WTC11 (cell line): Measurements from ENCODE around the gene ELMO1.

ENCODE experiments used
- CREB1 ChIP-seq: sonication (generic); formaldehyde crosslinking; IDR thresholded peaks from 2 replicates; pipeline ENCODE4 v1.8.0; 2023; ENCODE audit warnings: mild to moderate bottlenecking, missing genetic modification reagents
- IRF2 ChIP-seq: sonication (generic); formaldehyde crosslinking; IDR thresholded peaks from 2 replicates; pipeline ENCODE4 v1.8.0; 2022; ENCODE audit warnings: low read depth, missing genetic modification reagents, borderline replicate concordance
- SMAD3 ChIP-seq: sonication (generic); formaldehyde crosslinking; IDR thresholded peaks from 2 replicates; pipeline ENCODE4 v1.8.0; 2022; ENCODE audit warnings: missing genetic modification reagents, mild to moderate bottlenecking, borderline replicate concordance
- TF ChIP-seq, protein P1 (sequence below): sonication (generic); formaldehyde crosslinking; IDR thresholded peaks from 2 replicates; pipeline ENCODE4 v1.8.0; 2023; ENCODE audit warnings: mild to moderate bottlenecking, missing genetic modification reagents
- TF ChIP-seq, protein P2 (sequence below): fragments of 200-600 bp; IDR thresholded peaks from 2 replicates; pipeline ENCODE4 v1.8.0; 2022; ENCODE audit warnings: antibody characterized with exemption
- TF ChIP-seq, protein P3 (sequence below): sonication (generic); formaldehyde crosslinking; IDR thresholded peaks from 2 replicates; pipeline ENCODE4 v1.8.1; 2022; ENCODE audit warnings: low read depth, missing genetic modification reagents, borderline replicate concordance

DNA sequence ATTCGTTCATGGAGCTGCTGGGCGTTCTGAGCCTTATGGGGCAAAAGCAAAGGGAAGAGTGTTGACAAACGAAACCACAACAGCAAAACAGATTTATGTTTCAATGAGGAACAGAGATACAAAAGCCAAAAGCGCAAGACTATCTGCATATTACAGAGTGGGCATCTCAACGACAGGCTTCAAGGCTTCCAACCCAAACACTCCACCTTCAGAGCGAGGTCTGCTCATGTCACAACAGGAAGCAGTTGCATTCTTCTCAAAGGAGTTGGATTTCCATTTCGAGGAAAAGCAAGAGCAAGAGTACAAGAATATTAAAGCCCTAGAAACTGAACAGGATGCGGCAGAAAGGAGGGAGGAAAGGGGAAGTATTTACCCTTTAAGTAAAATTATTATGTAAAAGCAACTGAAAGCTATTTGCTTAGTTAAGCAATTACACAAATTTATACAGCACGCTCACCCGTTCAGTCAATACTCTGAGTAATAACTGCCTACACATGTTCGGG is 189.3 kb downstream of the ELMO1 start:
- TF ChIP-seq, protein P1, sequence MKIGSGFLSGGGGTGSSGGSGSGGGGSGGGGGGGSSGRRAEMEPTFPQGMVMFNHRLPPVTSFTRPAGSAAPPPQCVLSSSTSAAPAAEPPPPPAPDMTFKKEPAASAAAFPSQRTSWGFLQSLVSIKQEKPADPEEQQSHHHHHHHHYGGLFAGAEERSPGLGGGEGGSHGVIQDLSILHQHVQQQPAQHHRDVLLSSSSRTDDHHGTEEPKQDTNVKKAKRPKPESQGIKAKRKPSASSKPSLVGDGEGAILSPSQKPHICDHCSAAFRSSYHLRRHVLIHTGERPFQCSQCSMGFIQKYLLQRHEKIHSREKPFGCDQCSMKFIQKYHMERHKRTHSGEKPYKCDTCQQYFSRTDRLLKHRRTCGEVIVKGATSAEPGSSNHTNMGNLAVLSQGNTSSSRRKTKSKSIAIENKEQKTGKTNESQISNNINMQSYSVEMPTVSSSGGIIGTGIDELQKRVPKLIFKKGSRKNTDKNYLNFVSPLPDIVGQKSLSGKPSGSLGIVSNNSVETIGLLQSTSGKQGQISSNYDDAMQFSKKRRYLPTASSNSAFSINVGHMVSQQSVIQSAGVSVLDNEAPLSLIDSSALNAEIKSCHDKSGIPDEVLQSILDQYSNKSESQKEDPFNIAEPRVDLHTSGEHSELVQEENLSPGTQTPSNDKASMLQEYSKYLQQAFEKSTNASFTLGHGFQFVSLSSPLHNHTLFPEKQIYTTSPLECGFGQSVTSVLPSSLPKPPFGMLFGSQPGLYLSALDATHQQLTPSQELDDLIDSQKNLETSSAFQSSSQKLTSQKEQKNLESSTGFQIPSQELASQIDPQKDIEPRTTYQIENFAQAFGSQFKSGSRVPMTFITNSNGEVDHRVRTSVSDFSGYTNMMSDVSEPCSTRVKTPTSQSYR (CRISPR knock-in tag) = no peak
- TF ChIP-seq SMAD3 (CRISPR knock-in tag) (no peak), CREB1 (CRISPR knock-in tag) (no peak), IRF2 (CRISPR knock-in tag) (no peak)
- TF ChIP-seq, protein P2, sequence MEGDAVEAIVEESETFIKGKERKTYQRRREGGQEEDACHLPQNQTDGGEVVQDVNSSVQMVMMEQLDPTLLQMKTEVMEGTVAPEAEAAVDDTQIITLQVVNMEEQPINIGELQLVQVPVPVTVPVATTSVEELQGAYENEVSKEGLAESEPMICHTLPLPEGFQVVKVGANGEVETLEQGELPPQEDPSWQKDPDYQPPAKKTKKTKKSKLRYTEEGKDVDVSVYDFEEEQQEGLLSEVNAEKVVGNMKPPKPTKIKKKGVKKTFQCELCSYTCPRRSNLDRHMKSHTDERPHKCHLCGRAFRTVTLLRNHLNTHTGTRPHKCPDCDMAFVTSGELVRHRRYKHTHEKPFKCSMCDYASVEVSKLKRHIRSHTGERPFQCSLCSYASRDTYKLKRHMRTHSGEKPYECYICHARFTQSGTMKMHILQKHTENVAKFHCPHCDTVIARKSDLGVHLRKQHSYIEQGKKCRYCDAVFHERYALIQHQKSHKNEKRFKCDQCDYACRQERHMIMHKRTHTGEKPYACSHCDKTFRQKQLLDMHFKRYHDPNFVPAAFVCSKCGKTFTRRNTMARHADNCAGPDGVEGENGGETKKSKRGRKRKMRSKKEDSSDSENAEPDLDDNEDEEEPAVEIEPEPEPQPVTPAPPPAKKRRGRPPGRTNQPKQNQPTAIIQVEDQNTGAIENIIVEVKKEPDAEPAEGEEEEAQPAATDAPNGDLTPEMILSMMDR = no peak
- TF ChIP-seq, protein P3, sequence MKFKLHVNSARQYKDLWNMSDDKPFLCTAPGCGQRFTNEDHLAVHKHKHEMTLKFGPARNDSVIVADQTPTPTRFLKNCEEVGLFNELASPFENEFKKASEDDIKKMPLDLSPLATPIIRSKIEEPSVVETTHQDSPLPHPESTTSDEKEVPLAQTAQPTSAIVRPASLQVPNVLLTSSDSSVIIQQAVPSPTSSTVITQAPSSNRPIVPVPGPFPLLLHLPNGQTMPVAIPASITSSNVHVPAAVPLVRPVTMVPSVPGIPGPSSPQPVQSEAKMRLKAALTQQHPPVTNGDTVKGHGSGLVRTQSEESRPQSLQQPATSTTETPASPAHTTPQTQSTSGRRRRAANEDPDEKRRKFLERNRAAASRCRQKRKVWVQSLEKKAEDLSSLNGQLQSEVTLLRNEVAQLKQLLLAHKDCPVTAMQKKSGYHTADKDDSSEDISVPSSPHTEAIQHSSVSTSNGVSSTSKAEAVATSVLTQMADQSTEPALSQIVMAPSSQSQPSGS (CRISPR knock-in tag) = no peak
